ENCODE results near the gene CHEK2. TPM values are rescaled to one million over a fixed set of nuclear protein-coding genes. Genes with fewer than 3 reads are reported as not detected.

Gene CHEK2
- total RNA-seq, 2 experiments from 2014 or later: 47.8 to 52.6 TPM

DNA sequence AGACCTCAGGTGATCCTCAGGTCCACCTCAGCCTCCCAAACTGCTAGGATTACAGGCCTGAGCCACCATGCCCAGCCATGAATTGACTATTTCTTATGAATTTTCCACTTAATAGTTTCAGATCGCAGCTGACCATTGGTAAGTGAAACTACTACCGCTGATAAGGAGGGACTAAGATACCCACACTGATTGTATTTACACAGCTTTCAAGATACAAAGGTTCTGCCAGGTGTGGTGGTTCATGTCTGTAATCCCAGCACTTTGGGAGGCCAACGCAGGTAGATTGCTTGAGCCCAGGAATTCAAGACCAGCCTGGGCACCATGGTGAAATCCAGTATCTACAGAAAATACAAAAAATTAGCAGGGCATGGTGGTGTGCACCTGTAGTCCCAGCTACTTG, 3.9 kb downstream of the CHEK2 start:
- intact Hi-C loops (cut with micrococcal nuclease): no loop called here
- no peak overlapping the region for H3K27ac Mint-ChIP-seq
- CTCF ChIA-PET: no interaction called here

DNA sequence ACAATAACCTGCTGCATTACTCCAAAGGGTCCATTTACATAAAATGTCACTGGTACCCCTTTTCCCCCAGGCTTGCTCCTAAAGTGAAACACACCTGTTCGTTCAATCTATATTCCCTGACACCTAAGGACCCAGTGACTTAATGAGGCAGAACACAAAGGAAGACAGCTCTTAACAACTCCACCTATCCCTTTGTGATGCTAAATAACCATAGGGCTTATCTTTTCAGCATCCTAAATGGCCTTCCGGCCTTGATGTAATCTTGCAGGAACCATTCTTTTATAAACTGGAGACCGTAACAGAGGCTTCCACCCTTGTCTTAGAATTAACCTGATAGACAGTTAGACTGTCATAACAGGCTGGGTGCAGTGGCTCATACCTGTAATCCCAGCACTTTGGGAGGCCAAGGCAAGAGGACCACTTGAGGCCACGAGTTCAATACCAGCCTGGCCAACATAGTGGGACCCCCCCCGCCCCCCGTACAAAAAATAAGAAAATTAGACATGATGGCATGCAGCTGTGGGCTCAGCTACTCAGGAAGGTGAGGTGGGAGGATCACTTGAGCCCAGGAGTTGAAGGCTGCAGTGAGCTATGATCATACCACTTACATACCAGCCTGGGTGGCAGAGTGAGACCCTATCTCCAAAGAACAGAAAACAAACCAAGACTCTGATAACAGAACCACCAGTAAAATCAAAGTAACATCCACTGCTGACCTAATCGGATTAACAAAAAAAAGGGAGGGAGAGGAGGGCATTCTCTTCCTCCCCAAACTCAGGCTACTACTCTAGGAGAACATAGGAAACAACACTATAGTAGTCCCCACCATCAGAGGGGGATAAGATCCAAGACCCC, 5.1 kb downstream of the CHEK2 start:
- H3K4me1 Mint-ChIP-seq (ENCODE audit: low read depth): peaks cover 10% of the 10 kb centered on the region
- CTCF ChIA-PET: interaction anchor here (0.6 kb wide), 1 partner anchor 13 kb away, joined by 4 read pairs; no protein-coding TSS in a partner anchor
- H3K27me3 Mint-ChIP-seq (ENCODE audit: low read depth): no peaks in the 10 kb centered on the region

More for the DNA sequence above, 3.9 kb downstream of the CHEK2 start:
- H3K36me3 Mint-ChIP-seq (ENCODE audit: low read depth): peaks cover 20% of the 10 kb centered on the region
- H3K9me3 Mint-ChIP-seq: no peaks in the 10 kb centered on the region
- peaks cover 14% of the 10 kb centered on the region for H3K4me1 Mint-ChIP-seq (ENCODE audit: low read depth)
- no peak for DNase-seq
- H3K27me3 Mint-ChIP-seq (ENCODE audit: low read depth): no peaks in the 10 kb centered on the region
- H3K4me3 Mint-ChIP-seq: no peak overlapping the region

DNA sequence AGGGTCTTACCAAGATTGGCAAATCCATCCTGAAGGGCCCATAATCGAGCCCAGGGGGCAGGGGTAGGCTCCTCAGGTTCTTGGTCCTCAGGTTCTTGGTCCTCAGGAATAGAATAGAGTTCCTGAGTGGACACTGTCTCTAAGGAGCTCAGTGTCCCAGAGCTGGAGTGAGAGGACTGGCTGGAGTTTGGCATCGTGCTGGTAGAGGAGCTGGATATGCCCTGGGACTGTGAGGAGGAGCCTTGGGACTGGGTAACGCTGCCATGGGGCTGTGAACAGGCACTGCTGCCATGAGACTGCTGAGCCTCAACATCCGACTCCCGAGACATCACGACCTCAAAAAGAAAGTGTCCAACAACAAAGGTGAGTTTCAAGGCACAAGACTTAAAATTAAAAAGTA, 7.2 kb downstream of the CHEK2 start:
- H3K36me3 Mint-ChIP-seq (ENCODE audit: low read depth): peaks cover 18% of the 10 kb centered on the region
- peaks cover 4% of the 10 kb centered on the region for H3K4me1 Mint-ChIP-seq (ENCODE audit: low read depth)
- H3K9me3 Mint-ChIP-seq: no peaks in the 10 kb centered on the region
- CTCF ChIA-PET: interaction anchor here (0.6 to 1.3 kb wide), 2 partner anchors 128 to 420 kb away, joined by 3 read pairs; no protein-coding TSS in a partner anchor
- H3K27ac Mint-ChIP-seq: no peak overlapping the region
- DNase-seq: no peak
- intact Hi-C loops (cut with micrococcal nuclease): no loop called here
- H3K4me3 Mint-ChIP-seq: no peak overlapping the region
- no peaks in the 10 kb centered on the region for H3K27me3 Mint-ChIP-seq (ENCODE audit: low read depth)

More for the DNA sequence above, 5.1 kb downstream of the CHEK2 start:
- Mint-ChIP-seq H3K9me3 (no peaks in the 10 kb centered on the region), H3K4me3 (no peak overlapping the region), H3K27ac (no peak overlapping the region), H3K36me3 (ENCODE audit: low read depth) (peaks cover 16% of the 10 kb centered on the region)
- no peak for DNase-seq
- intact Hi-C loops (cut with micrococcal nuclease): no loop called here

GRCh38 chr22:28730179-28730578, 11.4 kb downstream of the CHEK2 start:
- peaks cover 2% of the 10 kb centered on the region for H3K4me1 Mint-ChIP-seq (ENCODE audit: low read depth)
- intact Hi-C loops (cut with micrococcal nuclease): no loop called here
- CTCF ChIA-PET: interaction anchor here (1.1 kb wide), 1 partner anchor 98 kb away, joined by 3 read pairs; no protein-coding TSS in a partner anchor
- peaks cover 32% of the 10 kb centered on the region for H3K36me3 Mint-ChIP-seq (ENCODE audit: low read depth)
- H3K4me3 Mint-ChIP-seq: no peak overlapping the region
- no peaks in the 10 kb centered on the region for H3K9me3 Mint-ChIP-seq
- no peak for DNase-seq
- no peaks in the 10 kb centered on the region for H3K27me3 Mint-ChIP-seq (ENCODE audit: low read depth)
- H3K27ac Mint-ChIP-seq: peak overlapping the region; percentile 53

DNA sequence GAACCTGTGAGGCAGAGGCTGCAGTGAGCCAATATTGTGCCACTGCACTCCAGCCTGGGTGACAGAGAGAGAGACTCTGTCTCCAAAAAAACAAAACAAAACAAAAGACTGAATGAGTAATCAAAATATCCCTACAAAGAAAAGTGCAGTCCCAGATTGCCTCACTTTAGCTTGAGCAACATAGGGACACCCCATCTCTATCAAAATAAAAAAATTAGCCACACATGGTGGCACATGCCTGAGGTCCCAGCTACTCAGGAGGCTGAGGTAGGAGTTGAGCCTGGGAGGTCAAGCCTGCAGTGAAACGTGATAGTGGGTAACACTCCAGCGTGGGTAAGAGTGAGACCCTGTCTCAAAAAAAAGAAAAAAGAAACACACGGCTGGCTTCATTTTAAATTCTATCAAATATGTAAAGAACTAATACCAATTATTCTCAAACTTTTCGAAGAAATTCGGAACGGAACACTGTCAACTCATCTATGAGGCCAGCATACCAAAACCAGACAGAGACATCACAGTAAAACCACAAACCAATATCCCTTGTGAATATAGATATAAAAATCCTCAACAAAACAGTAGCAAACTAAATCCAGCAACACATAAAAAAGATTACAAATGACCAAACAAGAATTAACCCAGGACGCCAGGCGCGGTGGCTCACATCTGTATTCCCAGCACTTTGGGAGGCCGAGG, 12.9 kb downstream of the CHEK2 start:
- Mint-ChIP-seq H3K4me1 (ENCODE audit: low read depth) (peaks cover 2% of the 10 kb centered on the region), H3K9me3 (no peaks in the 10 kb centered on the region), H3K36me3 (ENCODE audit: low read depth) (peaks cover 34% of the 10 kb centered on the region), H3K27ac (no peak overlapping the region), H3K27me3 (ENCODE audit: low read depth) (no peaks in the 10 kb centered on the region), H3K4me3 (no peak overlapping the region)
- CTCF ChIA-PET: no interaction called here
- intact Hi-C loops (cut with micrococcal nuclease): no loop called here
- DNase-seq: no peak

DNA sequence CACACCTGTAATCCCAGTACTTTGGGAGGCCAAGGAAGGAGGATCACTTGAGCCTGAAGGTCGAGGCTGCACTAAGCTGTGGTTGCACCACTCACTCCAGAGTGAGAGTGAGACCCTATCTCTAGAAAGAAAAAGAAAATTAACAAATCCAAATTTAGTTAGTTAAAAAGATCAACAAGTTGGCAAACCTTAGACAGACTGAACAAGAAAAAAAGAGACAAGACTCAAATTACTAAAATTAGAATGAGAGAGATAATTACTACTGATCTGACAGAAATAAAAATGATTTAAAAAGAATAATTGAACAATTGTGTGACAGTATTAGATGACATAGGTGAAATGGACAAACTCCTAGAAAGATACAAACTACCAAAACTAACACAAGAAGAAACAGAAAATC, 13.6 kb downstream of the CHEK2 start:
- Mint-ChIP-seq H3K36me3 (ENCODE audit: low read depth) (peaks cover 34% of the 10 kb centered on the region), H3K27me3 (ENCODE audit: low read depth) (no peaks in the 10 kb centered on the region), H3K4me1 (ENCODE audit: low read depth) (peaks cover 2% of the 10 kb centered on the region), H3K9me3 (no peaks in the 10 kb centered on the region), H3K27ac (no peak overlapping the region), H3K4me3 (no peak overlapping the region)
- intact Hi-C loops (cut with micrococcal nuclease): no loop called here
- CTCF ChIA-PET: interaction anchor here (1.0 kb wide), 1 partner anchor 22 kb away, joined by 3 read pairs; no protein-coding TSS in a partner anchor
- DNase-seq: no peak

- no peak overlapping the region for H3K27ac Mint-ChIP-seq
- H3K4me3 Mint-ChIP-seq: no peak overlapping the region
Observed at GRCh38 chr22:28718044-28718443, 23.6 kb downstream of the CHEK2 start.

DNA sequence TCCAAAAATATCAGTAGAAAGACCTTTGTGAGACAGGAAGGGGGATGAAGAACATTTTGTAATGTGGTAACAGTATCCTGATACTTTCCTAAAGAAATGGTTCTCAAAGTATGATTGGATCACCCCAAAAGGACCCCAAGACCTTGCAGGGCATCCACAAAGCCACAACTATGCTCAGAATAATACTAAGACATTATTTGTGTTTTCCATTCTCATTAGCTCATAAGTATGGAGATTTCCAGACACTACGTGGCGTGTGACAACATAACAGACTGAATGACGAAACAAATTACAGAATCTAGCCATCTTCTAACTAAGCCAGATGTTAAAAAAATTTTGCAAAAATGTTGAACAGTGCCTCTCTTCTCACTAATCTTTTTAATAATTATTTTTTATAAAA, 24.9 kb downstream of the CHEK2 start:
- peaks cover 24% of the 10 kb centered on the region for H3K36me3 Mint-ChIP-seq (ENCODE audit: low read depth)
- no peaks in the 10 kb centered on the region for H3K27me3 Mint-ChIP-seq (ENCODE audit: low read depth)
- H3K4me3 Mint-ChIP-seq: no peak overlapping the region
- intact Hi-C loops (cut with micrococcal nuclease): no loop called here
- DNase-seq: no peak
- peaks cover 9% of the 10 kb centered on the region for H3K4me1 Mint-ChIP-seq (ENCODE audit: low read depth)
- CTCF ChIA-PET: no interaction called here
- H3K9me3 Mint-ChIP-seq: no peaks in the 10 kb centered on the region
- H3K27ac Mint-ChIP-seq: no peak overlapping the region

More at GRCh38 chr22:28718044-28718443, 23.6 kb downstream of the CHEK2 start:
- Mint-ChIP-seq H3K27me3 (ENCODE audit: low read depth) (no peaks in the 10 kb centered on the region), H3K4me1 (ENCODE audit: low read depth) (peaks cover 6% of the 10 kb centered on the region), H3K36me3 (ENCODE audit: low read depth) (peaks cover 24% of the 10 kb centered on the region), H3K9me3 (no peaks in the 10 kb centered on the region)
- CTCF ChIA-PET: no interaction called here
- intact Hi-C loops (cut with micrococcal nuclease): no loop called here
- DNase-seq: no peak

GRCh38 chr22:28715611-28716010, 26.0 kb downstream of the CHEK2 start:
- Mint-ChIP-seq H3K27ac (no peak overlapping the region), H3K36me3 (ENCODE audit: low read depth) (peaks cover 23% of the 10 kb centered on the region), H3K27me3 (ENCODE audit: low read depth) (no peaks in the 10 kb centered on the region), H3K4me3 (no peak overlapping the region), H3K9me3 (no peaks in the 10 kb centered on the region), H3K4me1 (ENCODE audit: low read depth) (peaks cover 10% of the 10 kb centered on the region)
- DNase-seq: no peak
- intact Hi-C loops (cut with micrococcal nuclease): no loop called here
- CTCF ChIA-PET: no interaction called here

DNA sequence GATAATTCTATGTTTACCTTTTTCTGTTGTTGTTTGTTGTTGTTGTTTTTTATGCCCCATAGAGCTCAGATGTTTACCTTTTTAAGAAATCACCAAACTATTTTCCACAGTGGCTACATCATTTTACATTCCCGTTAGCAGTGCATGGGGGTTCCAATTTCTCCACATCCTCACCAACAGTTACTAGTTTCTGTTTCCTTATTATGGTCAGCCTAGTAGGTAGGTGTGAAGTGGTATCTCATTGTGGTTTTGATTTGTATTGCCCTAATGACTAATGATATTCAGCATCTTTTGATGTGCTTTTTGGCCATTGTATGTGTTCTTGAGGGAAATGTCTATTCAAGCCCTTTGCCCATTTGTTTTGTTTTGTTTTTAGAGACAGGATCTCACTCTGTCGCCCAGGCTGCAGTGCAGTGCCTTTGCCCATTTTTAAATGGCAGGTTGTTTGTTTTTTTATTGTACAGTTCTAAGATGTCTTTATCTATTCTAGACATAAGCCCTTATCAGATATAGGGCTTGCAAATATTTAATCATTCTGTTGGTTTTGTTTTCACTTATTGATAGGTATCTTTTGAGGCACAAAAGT, 27.5 kb downstream of the CHEK2 start:
- no peak for DNase-seq
- CTCF ChIA-PET: interaction anchor here (0.5 to 1.1 kb wide), 4 partner anchors 12 to 532 kb away, joined by 3 to 4 read pairs (median 3); no protein-coding TSS in a partner anchor

GRCh38 chr22:28711820-28712777, 29.5 kb downstream of the CHEK2 start:
- Mint-ChIP-seq H3K36me3 (ENCODE audit: low read depth) (peaks cover 34% of the 10 kb centered on the region), H3K9me3 (no peaks in the 10 kb centered on the region), H3K27ac (no peak overlapping the region), H3K4me1 (ENCODE audit: low read depth) (peaks cover 10% of the 10 kb centered on the region), H3K4me3 (no peak overlapping the region), H3K27me3 (ENCODE audit: low read depth) (no peaks in the 10 kb centered on the region)
- CTCF ChIA-PET: no interaction called here
- DNase-seq: no peak
- intact Hi-C loops (cut with micrococcal nuclease): no loop called here

More for the DNA sequence above, 27.5 kb downstream of the CHEK2 start:
- Mint-ChIP-seq H3K4me1 (ENCODE audit: low read depth) (peaks cover 10% of the 10 kb centered on the region), H3K27me3 (ENCODE audit: low read depth) (no peaks in the 10 kb centered on the region), H3K36me3 (ENCODE audit: low read depth) (peaks cover 26% of the 10 kb centered on the region), H3K4me3 (no peak overlapping the region), H3K9me3 (no peaks in the 10 kb centered on the region), H3K27ac (no peak overlapping the region)
- intact Hi-C loops (cut with micrococcal nuclease): no loop called here

Measured in activated naive CD4-positive, alpha-beta T cell treated with anti-CD3 and anti-CD28 coated beads for 36 hours (primary cell).